Fibroblast of skin of abdomen (primary cell): Measurements from ENCODE around the gene ALCAM. TPM values are rescaled to one million over a fixed set of nuclear protein-coding genes. Genes with fewer than 3 reads are reported as not detected.

Source experiments
- DNase-seq: peaks from one replicate; pipeline ENCODE4 v3.0.0-alpha.2; 2013
- polyA plus RNA-seq, 2 experiments: library from polyadenylated mRNA; unstranded; fragments of 120-200 nt; gene quantifications; one replicate each; pipeline ENCODE4 v1.2.1, GENCODE V29; 2013; ENCODE audit not compliant: insufficient read length in 2 of 2

ALCAM gene
- 82.0 TPM for polyA plus RNA-seq (2013, experiment 1 of 2; ENCODE audit: insufficient read length)
- polyA plus RNA-seq (2013, experiment 2 of 2; ENCODE audit: insufficient read length): 79.7 TPM

DNA sequence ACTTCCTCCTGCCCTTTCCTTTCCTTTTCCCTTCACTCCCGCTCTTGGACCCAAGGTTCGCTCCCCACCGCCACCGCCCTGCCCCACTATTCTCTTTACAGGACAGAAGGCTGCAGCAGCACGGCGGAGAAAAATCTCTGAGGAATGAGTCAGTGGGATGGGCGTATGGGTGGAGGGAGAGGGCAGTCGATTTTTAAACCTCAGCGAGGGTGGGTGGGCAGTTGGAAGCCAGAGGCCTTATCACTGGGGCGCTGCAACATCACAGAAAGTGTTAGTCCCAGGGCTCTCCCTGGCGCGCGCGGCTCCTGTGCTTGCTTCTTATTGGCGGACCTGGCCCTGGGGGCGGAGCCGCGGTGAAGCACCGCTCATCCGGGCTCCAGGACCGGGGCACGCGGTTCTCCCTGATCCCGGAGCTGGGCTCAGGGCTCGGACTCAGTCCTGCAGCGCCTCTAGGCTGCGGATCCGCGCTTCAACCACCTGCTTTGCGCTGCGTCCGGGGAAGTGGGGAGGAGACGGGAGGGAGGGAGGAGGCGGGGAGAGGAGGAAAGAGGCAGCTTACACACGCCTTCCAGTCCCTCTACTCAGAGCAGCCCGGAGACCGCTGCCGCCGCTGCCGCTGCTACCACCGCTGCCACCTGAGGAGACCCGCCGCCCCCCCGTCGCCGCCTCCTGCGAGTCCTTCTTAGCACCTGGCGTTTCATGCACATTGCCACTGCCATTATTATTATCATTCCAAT lies at the start of gene ALCAM:
Gene ALCAM, plus strand, starts transcription at position 584 of the 737 bp plus-strand sequence.
- peak; percentile 99 for DNase-seq

DNA sequence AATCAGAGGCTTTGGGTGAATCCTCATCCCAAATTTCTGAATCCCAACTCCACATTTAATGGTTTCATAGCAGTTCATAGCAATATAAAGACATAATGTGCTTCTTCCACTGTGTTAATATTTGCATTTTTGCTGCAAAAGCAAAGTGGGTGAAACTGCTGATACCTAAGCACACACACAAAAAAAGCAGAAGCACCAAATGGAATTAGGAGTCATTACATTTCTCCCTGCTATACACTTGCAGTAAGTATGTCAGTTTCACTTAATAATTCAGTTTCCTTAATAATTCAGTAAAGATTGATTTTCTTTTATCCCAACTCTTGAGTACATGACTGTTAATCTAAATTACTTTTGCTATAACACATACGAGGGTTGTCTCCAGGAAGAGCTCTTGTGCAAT lies 48.9 kb upstream of the ALCAM start:
- DNase-seq: no peak

DNA sequence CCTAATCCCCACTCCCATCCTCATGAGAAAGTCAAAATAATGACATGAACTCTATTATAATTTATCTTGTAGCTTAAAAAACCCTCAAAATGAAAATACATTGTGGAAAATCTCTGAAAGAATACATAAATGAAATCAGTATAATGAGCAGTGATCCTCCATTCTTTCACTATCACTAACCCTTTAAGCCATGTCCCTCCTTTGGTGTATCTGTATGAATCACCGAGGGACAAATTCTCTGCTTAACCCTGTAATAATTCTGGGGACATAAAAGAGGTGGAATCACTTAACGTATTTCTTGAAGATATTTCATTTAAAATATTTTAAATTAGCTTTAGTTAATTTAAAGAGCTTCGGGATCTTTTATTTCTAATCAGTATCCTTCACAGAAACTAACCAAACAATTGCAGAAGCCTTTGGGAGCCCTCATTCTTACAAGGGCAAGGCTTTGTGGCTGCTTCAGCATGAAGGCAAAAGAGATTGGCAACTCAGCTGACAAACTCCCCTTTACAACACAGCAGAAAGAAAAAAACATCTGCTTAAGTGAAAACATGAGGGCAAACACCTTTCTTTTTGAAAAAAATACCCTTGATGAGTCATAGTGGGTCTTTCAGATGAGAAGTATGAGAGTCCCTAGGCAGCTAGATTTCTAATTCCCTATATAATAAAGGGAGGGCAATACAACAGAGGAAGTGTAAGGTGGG lies 44.0 kb upstream of the ALCAM start:
- DNase-seq: peak; percentile 15

DNA sequence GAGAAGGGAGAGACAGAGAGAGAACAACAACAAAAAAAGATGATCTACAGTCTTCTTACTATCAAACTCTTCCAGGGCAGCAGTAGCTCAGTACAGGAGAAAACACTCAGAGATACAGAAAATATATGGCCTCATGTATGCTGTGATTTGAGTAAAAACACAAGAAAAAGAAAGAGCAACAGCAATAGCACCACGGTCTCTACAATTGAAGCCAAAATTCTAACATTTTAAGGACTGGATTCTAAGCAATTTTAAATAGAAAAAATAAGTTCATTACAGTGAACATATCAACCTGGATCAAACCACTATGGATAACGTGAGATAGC lies 43.5 kb upstream of the ALCAM start:
- DNase-seq: no peak

DNA sequence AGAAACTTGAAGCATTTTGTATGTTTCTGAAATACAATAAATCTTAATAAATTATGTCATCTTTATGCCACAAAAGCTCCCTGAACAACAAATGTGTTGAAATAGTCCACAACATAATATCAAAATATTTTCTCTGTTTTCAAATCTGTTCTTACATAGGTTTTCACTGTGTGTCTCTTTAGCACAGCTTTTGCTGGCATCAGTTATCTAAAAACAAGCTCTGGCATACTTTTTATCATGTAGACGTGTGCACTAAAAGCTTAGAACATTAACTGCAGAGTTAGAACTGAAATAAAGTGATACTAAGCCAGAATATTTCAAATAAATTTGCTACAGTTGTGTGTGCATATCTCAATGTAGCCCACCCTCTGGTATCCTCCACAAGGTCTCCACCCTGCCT lies 41.8 kb upstream of the ALCAM start:
- DNase-seq: no peak

DNA sequence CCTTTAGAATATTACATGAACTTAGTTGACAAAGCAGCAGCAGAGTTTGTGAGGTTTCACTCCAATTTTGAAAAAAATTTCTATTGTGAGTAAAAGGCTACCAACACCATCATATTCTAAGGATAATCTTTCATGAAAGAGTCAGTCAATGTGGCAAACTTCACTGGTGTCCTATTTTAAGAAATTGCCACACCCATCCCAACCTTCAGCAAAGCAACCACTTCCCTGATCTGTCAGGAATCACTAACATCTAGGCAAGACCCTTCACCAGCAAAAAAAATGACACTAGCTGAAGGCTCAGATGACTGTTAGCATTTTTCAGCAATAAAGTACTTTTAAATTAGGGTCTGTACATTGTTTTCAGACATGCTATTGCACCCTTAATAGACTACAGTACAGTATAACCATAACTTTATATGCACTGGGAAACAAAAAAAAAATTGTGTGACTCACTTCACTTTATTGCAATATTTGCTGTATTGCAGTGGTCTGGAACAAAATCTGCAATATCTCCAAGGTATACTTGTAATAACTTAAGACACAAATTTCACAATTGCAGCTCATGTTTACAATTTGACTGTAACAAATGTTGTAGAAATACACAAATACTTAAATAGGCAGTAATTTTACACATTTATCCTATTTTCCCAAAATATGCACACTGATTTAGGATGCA lies 38.9 kb upstream of the ALCAM start:
- no peak for DNase-seq

DNA sequence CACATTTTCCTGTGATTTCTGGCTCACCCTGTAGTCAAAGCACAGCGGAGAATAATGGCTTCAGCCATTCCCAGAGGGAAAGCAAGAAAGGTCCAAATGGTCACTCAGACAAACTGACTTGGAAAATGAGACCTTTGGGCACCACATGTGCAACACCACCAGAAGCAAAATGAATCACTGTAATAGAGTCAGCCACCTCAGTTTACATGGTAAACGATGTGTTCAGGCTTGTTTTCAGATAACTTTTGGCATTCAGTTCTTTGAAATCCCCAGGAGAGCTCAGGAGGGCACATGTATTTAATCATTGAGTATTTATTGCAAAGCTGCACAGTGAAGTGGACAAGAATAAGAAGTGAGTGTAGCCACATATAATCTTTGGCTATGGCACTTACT lies 38.4 kb upstream of the ALCAM start:
- no peak for DNase-seq

DNA sequence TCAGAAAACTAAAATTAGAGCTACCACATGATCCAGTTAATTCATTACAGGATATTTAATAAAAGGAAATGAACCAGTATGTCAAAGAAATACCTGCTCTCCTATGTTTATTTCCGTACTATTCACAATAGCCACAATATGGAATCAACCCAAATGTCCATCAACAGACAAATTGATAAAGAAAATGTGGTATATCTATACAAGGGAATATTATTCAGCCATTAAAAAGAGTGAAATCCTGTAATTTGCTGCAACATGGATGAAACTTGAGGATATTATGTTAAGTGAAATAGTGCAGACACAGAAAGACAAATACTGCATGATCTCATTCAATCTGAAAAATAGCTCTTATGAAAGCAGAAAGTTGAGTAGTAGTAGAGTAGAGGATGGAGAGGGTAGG lies 33.7 kb upstream of the ALCAM start:
- DNase-seq: no peak

DNA sequence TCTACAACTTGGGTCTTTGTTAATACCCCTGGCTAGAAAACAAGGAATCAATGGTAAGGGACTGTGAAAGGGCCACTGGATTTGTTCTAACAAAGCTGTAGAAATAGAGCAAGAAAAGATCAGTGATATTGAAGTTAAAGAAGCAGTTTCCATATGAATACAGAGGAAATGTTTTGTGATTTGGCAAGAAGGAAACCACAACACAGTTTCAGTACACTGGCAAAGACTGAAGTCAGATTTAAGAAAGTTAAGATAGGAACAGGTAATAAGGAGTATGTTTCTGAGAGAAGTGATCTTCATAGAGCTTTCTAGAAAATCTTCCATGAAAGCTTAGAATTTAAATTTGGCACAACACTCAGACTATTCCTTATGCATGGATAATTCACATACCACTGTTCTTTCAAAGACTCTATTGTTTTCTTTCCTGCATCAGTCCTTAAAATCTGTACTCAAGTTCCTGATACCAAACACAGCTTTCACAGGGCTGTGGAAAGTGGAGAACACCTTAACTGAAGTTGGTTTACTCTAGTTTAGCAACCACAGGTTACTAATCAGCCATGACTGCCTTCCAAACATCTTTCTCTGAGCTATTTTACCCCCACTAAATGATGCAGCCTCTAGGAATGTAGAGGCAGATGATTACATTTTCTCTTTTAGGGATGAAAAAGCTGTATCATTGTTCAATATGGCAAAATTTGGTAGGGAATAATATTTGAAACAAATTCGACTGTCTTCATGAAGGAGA lies 32.4 kb upstream of the ALCAM start:
- peak; percentile 67 for DNase-seq

DNA sequence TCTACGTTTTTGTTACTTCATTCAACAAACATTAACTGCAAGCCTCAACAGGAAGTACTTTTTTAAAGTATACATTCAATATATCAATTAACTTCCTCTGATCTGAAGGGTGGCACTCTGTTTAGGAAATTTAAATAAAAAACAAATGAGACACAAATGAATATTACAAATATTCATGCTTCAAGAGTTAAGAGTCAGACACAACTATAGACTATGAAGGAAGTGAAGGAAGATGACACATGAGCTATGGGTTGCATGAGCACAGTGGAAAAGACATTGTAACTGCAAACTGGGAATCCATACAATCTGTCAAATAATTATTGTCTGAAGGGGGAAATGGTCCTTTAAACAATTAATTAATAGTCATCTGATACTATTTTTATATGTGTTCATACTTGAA lies 26.8 kb upstream of the ALCAM start:
- no peak for DNase-seq

DNA sequence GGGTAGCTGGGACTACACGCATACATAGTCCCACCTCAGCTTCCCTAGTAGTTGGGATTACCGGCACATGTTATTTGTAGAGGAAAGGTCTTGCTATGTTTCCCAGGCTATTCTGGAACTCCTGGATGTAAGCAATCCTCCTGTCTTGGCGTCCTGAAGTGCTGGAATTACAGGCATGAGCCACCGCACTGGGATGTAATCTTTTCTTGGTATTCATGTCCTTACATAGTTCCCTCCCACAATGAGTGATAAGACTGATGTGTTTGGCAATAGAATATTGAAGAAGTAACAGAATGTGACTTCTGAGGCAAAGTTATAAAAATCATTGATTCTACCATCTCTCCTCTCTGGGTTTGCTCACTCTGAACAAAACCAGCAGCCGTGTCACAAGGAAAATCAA lies 22.7 kb upstream of the ALCAM start:
- no peak for DNase-seq

DNA sequence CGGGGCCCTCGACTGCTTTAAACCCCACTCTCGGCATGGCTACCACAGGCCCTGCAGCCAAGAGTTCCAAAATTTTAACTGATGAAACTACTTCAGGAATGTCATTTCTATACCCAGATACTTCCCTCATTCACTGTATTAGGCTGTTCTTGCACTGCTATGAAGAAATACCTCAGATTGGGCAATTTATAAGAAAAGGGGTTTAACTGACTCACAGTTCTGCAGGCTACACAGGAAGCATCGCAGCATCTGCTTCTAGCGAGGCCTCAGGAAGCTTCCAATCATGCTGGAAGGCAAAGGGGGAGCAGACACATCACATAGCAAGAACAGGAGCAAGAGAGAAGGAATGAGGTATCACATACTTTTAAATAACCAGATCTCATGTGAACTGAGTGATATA lies 21.6 kb upstream of the ALCAM start:
- no peak for DNase-seq

DNA sequence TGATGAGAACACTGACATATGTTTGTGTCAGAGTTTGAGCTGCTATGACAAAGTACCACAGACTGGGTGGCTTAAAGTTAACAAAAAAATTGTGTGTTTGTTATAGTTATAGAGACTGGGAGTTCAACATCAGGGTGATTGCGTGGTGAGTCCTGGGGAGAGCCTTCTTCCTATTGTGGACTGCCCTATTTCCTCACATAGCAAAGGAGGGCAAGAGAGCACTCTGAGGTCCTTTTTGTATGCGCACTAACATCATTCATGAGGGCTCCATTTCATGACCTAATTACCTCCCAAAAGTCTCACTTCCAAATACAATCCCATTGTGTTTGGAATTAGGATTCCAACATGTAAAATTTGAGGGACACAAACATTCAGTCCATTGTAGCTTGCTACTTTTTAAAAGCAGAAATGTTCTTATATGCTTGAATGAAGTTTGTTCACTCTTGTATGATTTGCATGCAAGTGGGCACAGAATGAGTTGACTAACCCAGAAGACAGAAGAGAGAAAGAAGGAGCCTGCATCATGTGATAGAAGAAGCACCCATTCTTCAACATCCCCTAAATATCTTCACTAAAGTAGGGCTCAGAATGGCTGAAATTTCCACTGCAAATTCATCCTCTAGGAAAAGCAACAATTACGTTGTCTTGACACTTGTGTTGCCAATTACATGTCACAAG lies 18.9 kb upstream of the ALCAM start:
- no peak for DNase-seq

DNA sequence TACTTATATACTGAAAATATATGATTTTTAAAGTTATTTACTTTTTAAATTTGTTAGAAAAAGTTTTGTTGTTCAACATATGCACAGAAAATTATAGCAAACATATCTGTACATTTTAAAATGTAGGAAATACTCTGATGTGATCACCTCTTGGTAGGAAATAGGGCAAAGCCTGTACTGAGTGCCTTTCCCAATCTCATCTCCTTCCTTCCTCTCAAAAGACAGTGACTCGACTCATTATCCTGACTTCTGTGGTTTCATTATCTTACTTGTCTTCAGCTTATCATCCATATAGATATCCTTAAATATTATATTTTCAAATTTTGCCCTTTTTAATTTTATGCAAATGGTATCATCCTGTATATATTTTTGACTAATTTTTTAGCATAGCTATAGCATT lies 18.4 kb upstream of the ALCAM start:
- DNase-seq: no peak

DNA sequence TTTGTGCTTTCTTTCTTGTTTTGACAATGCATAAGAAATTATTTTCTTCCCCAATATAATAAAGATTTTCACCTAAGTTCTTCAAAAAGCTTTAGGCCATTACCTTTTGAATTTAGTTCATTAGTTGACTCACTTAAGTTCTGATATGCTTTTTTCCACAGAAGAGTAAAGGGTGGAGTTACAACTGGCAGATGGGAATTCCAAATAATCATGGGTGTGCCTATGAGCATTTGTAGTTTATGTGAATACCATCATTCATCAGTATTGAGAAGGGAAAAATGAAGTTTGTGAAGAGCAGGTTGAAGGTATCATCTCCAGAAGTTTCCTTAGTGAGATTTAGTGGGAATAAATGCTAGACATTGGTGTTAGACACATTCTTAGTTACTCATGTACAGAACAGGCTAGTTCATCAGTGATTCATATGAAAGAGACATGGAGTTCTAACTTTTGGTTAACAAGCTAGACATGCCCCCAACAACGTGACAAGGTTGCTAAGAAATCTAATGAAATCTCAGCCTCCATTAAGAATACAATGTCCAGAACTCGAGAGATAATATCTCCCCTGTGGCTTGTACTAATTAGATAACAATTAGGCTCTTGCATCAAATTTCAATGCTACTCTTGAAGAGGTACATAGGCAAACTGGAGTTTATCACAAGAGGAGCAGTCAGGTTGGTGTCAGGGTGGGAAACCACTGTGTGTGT lies 16.9 kb upstream of the ALCAM start:
- DNase-seq: no peak

DNA sequence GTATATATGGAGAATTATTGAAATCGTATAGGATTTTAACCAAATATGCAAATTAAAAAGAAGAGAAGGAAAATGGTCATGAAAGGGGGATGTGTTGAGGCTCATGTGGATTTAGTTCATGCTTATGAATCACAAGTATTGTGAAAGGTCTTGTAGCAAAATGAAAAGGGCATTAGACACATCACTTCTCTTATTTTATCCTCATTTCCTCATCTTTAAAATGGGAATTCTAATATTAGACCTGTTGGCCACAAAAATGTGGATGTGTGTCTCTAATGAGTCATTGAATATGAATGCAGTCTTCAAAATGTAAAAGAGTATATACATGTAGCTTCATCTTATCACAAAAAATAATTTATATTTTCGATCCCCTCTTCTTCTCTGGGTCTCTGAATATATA lies 14.9 kb upstream of the ALCAM start:
- peak; percentile 82 for DNase-seq

DNA sequence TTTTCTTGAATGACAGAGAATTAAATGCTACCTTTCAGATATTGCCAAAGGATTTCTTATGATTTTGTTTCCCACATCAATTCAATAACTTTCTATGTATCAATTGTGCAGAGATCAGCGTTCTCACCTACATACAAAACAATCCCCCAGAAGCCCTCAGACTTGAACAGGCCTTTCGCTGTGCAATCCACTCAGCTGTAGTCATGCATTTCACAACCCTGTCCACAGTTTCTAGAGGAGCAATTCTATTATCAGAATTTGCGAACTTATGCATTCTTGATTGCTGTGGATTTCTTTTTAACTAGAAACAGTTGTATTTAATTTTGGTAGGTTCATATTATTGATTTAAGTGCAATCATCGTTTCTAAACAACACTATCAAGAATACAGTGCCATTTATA lies 13.7 kb upstream of the ALCAM start:
- DNase-seq: no peak

DNA sequence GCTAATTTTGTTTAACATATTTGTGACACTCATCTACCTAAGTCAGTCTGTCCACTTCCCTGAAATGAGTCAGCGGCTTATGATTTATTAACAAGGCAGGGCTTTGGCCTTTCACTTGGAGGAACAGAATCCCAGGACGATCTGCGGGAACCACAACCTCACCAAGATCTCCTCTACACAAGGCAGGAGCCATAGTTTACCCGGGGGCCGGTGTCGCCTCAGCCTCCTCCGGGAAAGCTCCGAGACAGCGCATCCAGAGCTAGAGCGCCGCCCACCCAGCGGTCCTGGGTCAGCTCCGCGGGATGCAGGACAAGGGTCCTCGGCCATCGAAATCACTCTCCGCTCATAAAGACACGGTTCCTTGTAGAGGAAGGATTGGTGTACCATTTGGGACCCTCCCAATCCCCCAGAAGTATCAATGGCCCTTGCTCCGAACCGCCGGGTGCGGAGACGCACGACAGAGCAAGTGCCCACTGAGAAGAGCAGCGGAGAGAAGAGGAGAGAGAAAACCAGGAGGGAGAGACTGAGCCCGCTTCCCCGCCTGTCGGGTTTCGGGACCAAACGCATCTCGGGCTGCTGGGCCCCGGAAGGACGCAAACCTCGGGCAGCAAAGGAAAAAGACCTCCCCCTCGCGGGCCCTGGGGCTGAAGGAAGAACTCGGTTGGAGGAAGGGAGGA lies 13.1 kb upstream of the ALCAM start:
- DNase-seq: no peak

DNA sequence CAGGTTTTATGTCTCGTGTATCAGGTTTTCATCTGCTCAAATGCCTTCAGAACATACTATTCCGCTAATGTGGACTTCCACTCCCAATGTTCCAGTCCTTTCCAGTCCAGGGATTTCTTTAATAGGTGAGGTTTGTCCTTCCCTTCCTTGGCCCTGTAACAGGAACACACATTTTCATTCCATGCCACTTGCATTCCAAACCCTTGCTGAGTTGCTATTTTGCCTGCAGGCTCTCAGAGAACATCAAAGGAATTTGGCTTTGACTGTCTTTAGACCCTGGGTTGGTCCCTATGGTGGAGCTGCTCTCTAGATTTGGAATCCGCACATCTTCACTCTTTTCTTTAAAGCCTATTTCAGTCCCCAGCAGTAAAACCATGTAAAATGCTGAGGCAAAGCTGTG lies 12.3 kb upstream of the ALCAM start:
- DNase-seq: no peak

DNA sequence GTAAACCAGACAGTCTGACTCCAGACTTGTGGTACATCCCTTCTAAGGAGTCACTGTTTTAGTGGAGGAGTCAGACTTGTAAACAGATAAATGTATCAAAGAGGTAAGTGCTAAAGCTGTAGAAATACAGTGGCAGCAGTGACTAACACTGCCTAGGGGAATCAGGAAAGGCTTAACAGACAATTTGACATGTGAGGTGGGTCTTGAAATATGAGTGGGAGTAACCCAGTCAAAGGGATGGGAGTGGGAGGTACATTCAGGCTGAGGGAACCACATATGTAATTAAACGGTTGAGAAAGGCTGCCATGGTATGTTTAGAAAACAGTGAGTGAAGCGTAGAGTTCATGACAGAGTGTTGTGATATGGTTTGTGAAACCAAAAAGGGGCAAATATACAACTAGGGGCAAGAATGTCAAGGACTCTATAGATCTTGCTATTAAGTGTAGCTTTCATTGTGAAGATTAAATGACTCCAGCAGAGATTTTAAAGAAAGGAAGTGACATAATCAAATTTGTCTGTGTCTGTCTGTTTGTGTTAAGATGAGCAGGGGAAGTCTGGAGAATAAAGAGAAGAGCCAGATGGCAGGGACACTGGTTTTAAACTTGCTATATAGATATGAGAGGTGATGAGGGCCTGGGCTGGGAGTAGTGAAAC lies 11.2 kb upstream of the ALCAM start:
- peak; percentile 59 for DNase-seq

DNA sequence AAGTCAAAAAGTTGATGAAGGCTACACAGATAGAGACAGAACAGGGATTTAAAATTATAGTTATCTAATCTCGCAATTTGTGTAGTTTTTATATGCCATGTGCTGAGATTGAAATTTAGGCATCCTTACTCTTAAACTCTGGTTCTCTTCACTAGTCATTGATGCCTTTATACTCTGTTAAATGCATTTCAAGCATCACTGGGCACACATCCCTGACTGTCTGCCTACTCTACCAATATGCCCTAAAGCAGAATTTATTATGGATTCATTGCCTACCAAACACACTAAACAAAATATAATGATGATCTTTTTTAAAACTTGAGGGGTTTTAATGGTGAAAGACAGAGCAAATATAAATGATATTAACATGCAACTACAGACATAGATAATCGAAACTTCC lies 10.3 kb upstream of the ALCAM start:
- DNase-seq: no peak
